Measurements from ENCODE around the gene PPP1R14D.

DNA sequence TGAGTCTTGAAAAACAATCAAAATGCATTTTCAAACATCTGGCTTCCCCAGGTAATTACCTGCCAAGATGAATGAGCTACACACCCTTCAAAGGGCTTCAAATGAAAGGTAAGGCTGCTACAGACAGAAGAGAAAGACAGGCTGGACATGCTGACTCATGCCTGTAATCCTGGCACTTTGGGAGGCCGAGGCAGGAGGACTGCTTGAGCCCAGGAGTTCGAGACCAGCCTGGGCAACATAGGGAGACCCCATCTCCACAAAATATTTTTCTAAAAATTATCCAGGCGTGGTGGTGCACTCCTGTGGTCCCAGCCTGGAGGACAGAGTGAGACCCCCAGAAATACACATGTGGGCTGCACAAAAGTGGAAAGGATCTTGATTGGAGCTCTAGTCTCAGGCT lies 36.1 kb downstream of the PPP1R14D start:
- TF ChIP-seq CTCF (IDR thresholded peaks at IDR 0.05; ENCODE audit: low read length) (no peak), EZH2 (optimal IDR thresholded peaks at IDR 0.05; ENCODE audit: low read depth, low read length) (no peak)

All from MM.1S (cell line).